Endothelial cell of umbilical vein (primary cell): Measurements from ENCODE around the gene PODNL1. TPM values are rescaled to one million over a fixed set of nuclear protein-coding genes. Genes with fewer than 3 reads are reported as not detected.

Experiments used
- BruUV-seq: library from RNA; stranded (reverse); fragments of 400-500 nt; replicated peaks from 2 replicates; lab custom pipeline; 2021; lab: Mats Ljungman, UMichigan
- CTCF ChIA-PET: fragments of 300-600, 350-600 bp; sonication (Branson Sonifier 250); formaldehyde crosslinking; loops from one replicate; lab custom pipeline; 2021; ENCODE audit warnings: antibody characterized with exemption, inconsistent platforms; lab: Charles Lee
- POLR2A ChIA-PET: fragments of 300-600, 350-600 bp; sonication (Branson Sonifier 250); formaldehyde crosslinking; loops from one replicate; lab custom pipeline; 2021; ENCODE audit warnings: antibody characterized with exemption, inconsistent platforms; lab: Charles Lee
- DNase-seq: peaks from one replicate; pipeline ENCODE4 v3.0.0-alpha.2; 2011; ENCODE audit warnings: low read depth, low spot score
- FAIRE-seq: peaks from 2 replicates; lab custom pipeline; 2011; peaks lifted over from hg19 to GRCh38; lab: Jason Lieb, UNC
- H2AFZ ChIP-seq: 2 replicates; pipeline ENCODE4 v1.6.0; 2012; ENCODE audit warnings: low read depth, low read length, control low read depth, inconsistent platforms
- H3K27ac ChIP-seq: 2 replicates; pipeline ENCODE4 v1.5.1; 2011; ENCODE audit warnings: low read depth, mild to moderate bottlenecking, control low read depth, low read length, moderate library complexity; ENCODE audit not compliant: insufficient read depth
- H3K27me3 ChIP-seq, 2 experiments: 2 replicates each; pipeline versions ENCODE4 v1.6.0 to v1.6.1; 2011; ENCODE audit warnings: low read length in 2 of 2, mixed read lengths in 1 of 2; ENCODE audit not compliant: control insufficient read depth in 2 of 2, insufficient read depth in 2 of 2
- H3K36me3 ChIP-seq, 2 experiments: 2 replicates in 1 of 2; 3 replicates in 1 of 2; pipeline ENCODE4 v1.5.1; 2011; ENCODE audit warnings: low read length in 2 of 2, mild to moderate bottlenecking in 1 of 2, moderate library complexity in 1 of 2; ENCODE audit not compliant: control insufficient read depth in 2 of 2, insufficient read depth in 2 of 2; ENCODE audit errors: extremely low read depth in 1 of 2
- H3K4me1 ChIP-seq: 3 replicates; pipeline ENCODE4 v1.5.1; 2011; ENCODE audit warnings: mild to moderate bottlenecking, low read length; ENCODE audit not compliant: control insufficient read depth, insufficient read depth; ENCODE audit errors: extremely low read depth
- H3K4me2 ChIP-seq: 2 replicates; pipeline ENCODE4 v1.6.1; 2011; ENCODE audit warnings: low read length, control low read depth, mixed read lengths; ENCODE audit not compliant: insufficient read depth
- H3K4me3 ChIP-seq, 3 experiments: fragments of 200-600 bp in 1 of 3; sonication (generic), shearing (Covaris generic) in 1 of 3; replicated peaks in 1 of 3; 2 replicates each; pipeline ENCODE4 v1.5.1; 2011 to 2016; ENCODE audit warnings: control low read depth in 3 of 3, low read length in 3 of 3, mild to moderate bottlenecking in 2 of 3, inconsistent platforms in 1 of 3, low read depth in 1 of 3, moderate library complexity in 1 of 3; ENCODE audit not compliant: insufficient read depth in 1 of 3
- H3K79me2 ChIP-seq: 2 replicates; pipeline ENCODE4 v1.6.0; 2012; ENCODE audit warnings: low read length, inconsistent platforms; ENCODE audit not compliant: control insufficient read depth, insufficient read depth
- H3K9ac ChIP-seq: replicated peaks from 2 replicates; pipeline ENCODE3; 2011; ENCODE audit warnings: low read length, control low read depth; ENCODE audit not compliant: insufficient read depth; ENCODE audit errors: extremely low read depth
- H3K9me1 ChIP-seq: replicated peaks from 3 replicates; pipeline ENCODE4 v1.6.0; 2011; ENCODE audit warnings: mild to moderate bottlenecking, low read length; ENCODE audit not compliant: control insufficient read depth, insufficient read depth; ENCODE audit errors: extremely low read depth
- H3K9me3 ChIP-seq: replicated peaks from 2 replicates; pipeline ENCODE4 v1.5.1; 2012; ENCODE audit warnings: low read length, inconsistent platforms; ENCODE audit not compliant: control insufficient read depth, insufficient read depth
- H4K20me1 ChIP-seq: replicated peaks from 2 replicates; pipeline ENCODE3; 2011; ENCODE audit warnings: mild to moderate bottlenecking, low read length; ENCODE audit not compliant: control insufficient read depth, insufficient read depth; ENCODE audit errors: extremely low read depth
- CTCF ChIP-seq, 2 donors: IDR thresholded peaks; 1 replicate in 1 of 2; 2 replicates in 1 of 2; pipeline ENCODE4 v1.5.1; 2011; ENCODE audit warnings: low read length in 2 of 2, mild to moderate bottlenecking in 2 of 2, moderate library complexity in 2 of 2, control low read depth in 1 of 2, inconsistent platforms in 1 of 2, low read depth in 1 of 2; ENCODE audit not compliant: insufficient read depth in 1 of 2; ENCODE audit errors: extremely low read depth in 1 of 2
- EZH2 ChIP-seq: IDR thresholded peaks from 2 replicates; pipeline ENCODE4 v1.6.1; 2012; ENCODE audit warnings: borderline replicate concordance, low read depth, mild to moderate bottlenecking, moderate library complexity, low read length, inconsistent platforms; ENCODE audit not compliant: severe bottlenecking
- FOS ChIP-seq: IDR thresholded peaks from 2 replicates; pipeline ENCODE4 v1.6.1; 2011; ENCODE audit warnings: mild to moderate bottlenecking, low read length, moderate library complexity, borderline replicate concordance; ENCODE audit not compliant: insufficient read depth
- GATA2 ChIP-seq: IDR thresholded peaks from 2 replicates; pipeline ENCODE4 v1.7.0; 2011; ENCODE audit warnings: low read depth, mild to moderate bottlenecking, moderate library complexity, mixed read lengths, low read length; ENCODE audit not compliant: insufficient read length, insufficient read depth
- JUN ChIP-seq: IDR thresholded peaks from 2 replicates; pipeline ENCODE4 v1.6.1; 2011; ENCODE audit warnings: borderline replicate concordance, low read depth; ENCODE audit not compliant: insufficient read length, insufficient read depth
- MAX ChIP-seq: IDR thresholded peaks from 2 replicates; pipeline ENCODE4 v1.6.1; 2011; ENCODE audit not compliant: insufficient read depth, insufficient read length
- MYC ChIP-seq: IDR thresholded peaks from one replicate; pipeline ENCODE4 v1.6.1; 2011; ENCODE audit warnings: mild to moderate bottlenecking, low read depth, low read length
- POLR2A ChIP-seq: IDR thresholded peaks from 2 replicates; pipeline ENCODE4 v1.6.1; 2012; ENCODE audit warnings: low read depth, mild to moderate bottlenecking, control low read depth, low read length
- dilution Hi-C: fragments of 300-500 bp; cut with MboI; formaldehyde crosslinking; loops from one replicate; pipeline ENCODE4 v1.15.0; 2019; ENCODE audit warnings: low sequenced_read_pairs; ENCODE audit not compliant: extremely low pct_ligation_motif_present
- intact Hi-C: fragments of 100-400 bp; cut with micrococcal nuclease; formaldehyde crosslinking; loops from one replicate; pipeline ENCODE4 v1.10.0; 2022
- polyA plus RNA-seq, 4 experiments: library from polyadenylated mRNA; depleted of rRNA in 3 of 4; stranded (reverse) in 3 of 4; unstranded in 1 of 4; fragments of >200 nt; gene quantifications; 2 replicates each; pipeline versions ENCODE4 v1.2.1 to v1.2.3, GENCODE V29; 2011 to 2012; ENCODE audit warnings: missing spikeins in 1 of 4
- total RNA-seq: library from RNA; stranded (reverse); gene quantifications from 2 replicates; pipeline ENCODE4 v1.2.3, GENCODE V29; 2021

The PODNL1 gene
- total and polyA plus RNA-seq, 2 donors (not counting 3 experiments of a cell fraction or from before 2014, with no cell fraction given), result 0.21 TPM; not detected in 1

- no peak overlapping the region for H2AFZ ChIP-seq
- no peak overlapping the region for H3K27ac ChIP-seq
- H3K27me3 ChIP-seq, result no peaks in the 10 kb centered on the region
- ChIA-PET CTCF (interaction anchor here (1.2 to 1.3 kb wide), 2 partner anchors 75 to 85 kb away, joined by 3 read pairs; partner anchors contain the start of gene IL27RA), POLR2A (interaction anchor here (1.0 kb wide), 1 partner anchor 30 kb away, joined by 3 read pairs; no protein-coding TSS in a partner anchor)
- H3K4me2 ChIP-seq, result no peak overlapping the region
- no TSS peak for BruUV-seq
- H3K9me1 ChIP-seq, result no peaks in the 10 kb centered on the region
- H3K36me3 ChIP-seq, result peaks cover 17 to 31% of the 10 kb centered on the region in 2 experiments
- no peak for DNase-seq
- no peaks in the 10 kb centered on the region for H4K20me1 ChIP-seq
- FAIRE-seq, result no peak
- dilution Hi-C loops (no loop called here), intact Hi-C loops (no loop called here)
- TF ChIP-seq GATA2 (no peak), CTCF (IDR thresholded peaks at IDR 0.05; ENCODE audit: extremely low read depth in 1 of 2, insufficient read depth in 1 of 2, low read depth in 1 of 2, low read length in 2 of 2) (no peak), JUN (no peak), MYC (no peak), MAX (no peak), FOS (no peak), POLR2A (no peak), EZH2 (no peak)
- H3K9me3 ChIP-seq, result no peaks in the 10 kb centered on the region
- peaks cover 10% of the 10 kb centered on the region for H3K4me1 ChIP-seq
- no peak overlapping the region for H3K4me3 ChIP-seq
- H3K9ac ChIP-seq, result no peak overlapping the region
- H3K79me2 ChIP-seq, result peaks cover 20% of the 10 kb centered on the region
Measured at GRCh38 chr19:13957051-13957450, 18.8 kb upstream of the PODNL1 start.
